ENCODE measurements around the gene NCF2.

NCF2 gene

GRCh38 chr1:183546427-183546826 is 43.8 kb downstream of the NCF2 start:
- no peak for DNase-seq (ENCODE audit: low read depth)
- H3K4me3 ChIP-seq (ENCODE audit: low read length), result no peak overlapping the region
- TF ChIP-seq CTCF (conservative IDR thresholded peaks at IDR 0.05; ENCODE audit: low read depth, low read length), result no peak

- H3K4me3 ChIP-seq (ENCODE audit: low read length), result no peak overlapping the region
- TF ChIP-seq CTCF (conservative IDR thresholded peaks at IDR 0.05; ENCODE audit: low read depth, low read length), result no peak
- no peak for DNase-seq (ENCODE audit: low read depth)
Measured at GRCh38 chr1:183544598-183545297, 45.5 kb downstream of the NCF2 start.

- peak; percentile 85 for TF ChIP-seq CTCF (conservative IDR thresholded peaks at IDR 0.05; ENCODE audit: low read depth, low read length)
- DNase-seq (ENCODE audit: low read depth), result peak; percentile 28
- no peak overlapping the region for H3K4me3 ChIP-seq (ENCODE audit: low read length)
Measured at GRCh38 chr1:183543619-183544204, 46.5 kb downstream of the NCF2 start.

- no peak for DNase-seq (ENCODE audit: low read depth)
- no peak for TF ChIP-seq CTCF (conservative IDR thresholded peaks at IDR 0.05; ENCODE audit: low read depth, low read length)
- no peak overlapping the region for H3K4me3 ChIP-seq (ENCODE audit: low read length)
Measured at GRCh38 chr1:183537405-183537804, 52.9 kb downstream of the NCF2 start.

GRCh38 chr1:183533617-183534174 is 56.6 kb downstream of the NCF2 start:
- H3K4me3 ChIP-seq (ENCODE audit: low read length), result no peak overlapping the region
- no peak for DNase-seq (ENCODE audit: low read depth)
- TF ChIP-seq CTCF (conservative IDR thresholded peaks at IDR 0.05; ENCODE audit: low read depth, low read length), result no peak

- TF ChIP-seq CTCF (conservative IDR thresholded peaks at IDR 0.05; ENCODE audit: low read depth, low read length), result no peak
- H3K4me3 ChIP-seq (ENCODE audit: low read length), result no peak overlapping the region
- no peak for DNase-seq (ENCODE audit: low read depth)
Measured at GRCh38 chr1:183528577-183528976, 61.7 kb downstream of the NCF2 start.

GRCh38 chr1:183522104-183522503 is 68.2 kb downstream of the NCF2 start:
- no peak for TF ChIP-seq CTCF (conservative IDR thresholded peaks at IDR 0.05; ENCODE audit: low read depth, low read length)
- no peak for DNase-seq (ENCODE audit: low read depth)
- H3K4me3 ChIP-seq (ENCODE audit: low read length), result no peak overlapping the region

Data from retinal pigment epithelial cell (primary cell).